Head of caudate nucleus (tissue), 42 donors: ENCODE measurements around the gene MITD1.
"Not testable (repeated sequence)": the region's sequence is repeated elsewhere in the genome, so short reads cannot be mapped to it uniquely, and the experiment has no call there.

Experiments used
- DNase-seq, 42 donors: peaks; one replicate each; pipeline versions ENCODE4 v3.0.0 to v3.0.0-alpha.2; 2020 to 2021; ENCODE audit warnings: mixed read lengths in 7 of 42
- intact Hi-C: fragments of 100-400 bp; cut with DNase I; formaldehyde crosslinking; loops from one replicate; pipeline ENCODE4 v1.15.0; 2022

MITD1 gene

DNA sequence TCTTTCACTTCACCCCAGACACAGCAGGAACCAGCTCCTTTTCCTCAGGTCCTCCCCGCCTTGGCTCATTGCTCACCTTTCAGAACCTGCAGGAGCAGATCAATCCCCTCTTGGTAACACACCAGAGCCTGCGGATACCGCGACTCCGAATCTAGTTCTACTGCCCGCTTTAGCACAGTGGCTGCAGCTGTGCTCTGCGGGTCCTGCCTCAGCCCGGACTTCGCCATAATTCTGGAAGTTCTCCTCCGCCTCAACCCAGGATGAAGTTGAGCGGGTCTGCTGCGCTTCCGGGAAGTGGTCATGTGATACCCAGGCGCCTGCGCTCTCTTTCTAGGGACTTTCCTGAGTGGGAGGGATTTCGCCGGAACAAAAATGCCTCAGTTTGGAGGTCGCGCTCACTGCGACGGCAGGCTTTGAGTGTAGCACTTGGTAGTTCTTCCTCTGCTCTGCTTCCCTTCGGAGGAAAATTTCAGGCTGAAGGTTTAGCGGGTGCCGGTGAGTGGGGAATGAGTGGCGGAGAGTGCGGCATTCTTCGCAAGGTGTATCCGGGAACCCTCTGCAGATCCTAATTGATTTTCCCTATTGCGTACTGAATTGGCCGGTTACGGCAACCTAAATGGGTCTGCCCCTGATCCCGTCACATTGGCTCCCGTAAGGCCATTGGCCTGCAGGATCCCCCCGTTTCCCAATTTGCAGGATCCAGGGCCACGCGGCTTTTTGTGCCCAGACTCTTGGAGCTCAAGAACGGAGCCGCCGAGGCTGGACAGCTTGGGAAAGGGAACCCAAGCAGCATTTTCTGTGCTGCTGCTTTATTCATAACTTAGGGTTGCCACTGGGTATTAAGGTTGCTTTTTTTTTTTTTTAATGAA is at the start of gene MITD1, which contains the start of gene MRPL30:
Gene MITD1 (minus strand): TSS at position 304 of the 869 bp plus-strand sequence. CDS start 77 bp downstream, at position 227.
Gene MRPL30 (plus strand): TSS at position 430 of the 869 bp plus-strand sequence. CDS start 5,020 bp downstream, outside the sequence.
- DNase-seq = peak; percentile 87 to 98 (median 95)
- intact Hi-C loops = loop anchor here (2.0 to 5.0 kb wide), 2 partner anchors 39 to 156 kb away; partner anchors contain the start of genes C2orf15, EIF5B and TXNDC9

GRCh38 chr2:99217929-99218501 is 37.2 kb upstream of the MITD1 start:
- DNase-seq = no peak

DNA sequence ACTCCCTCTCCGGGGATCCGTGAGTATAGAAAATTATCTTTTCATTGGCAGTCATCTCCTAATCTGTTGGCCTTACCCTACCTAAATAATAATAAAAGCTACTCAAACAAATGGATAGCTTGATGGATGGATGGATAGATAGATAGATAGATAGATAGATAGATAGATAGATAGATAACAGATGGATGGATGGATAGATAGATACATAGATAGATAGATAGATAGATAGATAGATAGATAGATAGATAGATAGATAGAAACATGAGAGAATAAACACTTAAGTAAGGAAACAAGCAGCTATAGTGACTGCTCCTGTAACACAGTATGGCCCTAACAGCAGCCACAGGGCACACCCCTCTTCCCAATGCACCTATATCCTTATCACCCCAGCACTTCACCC is 35.2 kb upstream of the MITD1 start:
- no peak for DNase-seq
- intact Hi-C loops = no loop called here

More at GRCh38 chr2:99217929-99218501, 37.2 kb upstream of the MITD1 start:
- intact Hi-C loops = no loop called here

GRCh38 chr2:99205491-99205890 is 24.6 kb upstream of the MITD1 start:
- DNase-seq = no peak
- intact Hi-C loops = no loop called here

DNA sequence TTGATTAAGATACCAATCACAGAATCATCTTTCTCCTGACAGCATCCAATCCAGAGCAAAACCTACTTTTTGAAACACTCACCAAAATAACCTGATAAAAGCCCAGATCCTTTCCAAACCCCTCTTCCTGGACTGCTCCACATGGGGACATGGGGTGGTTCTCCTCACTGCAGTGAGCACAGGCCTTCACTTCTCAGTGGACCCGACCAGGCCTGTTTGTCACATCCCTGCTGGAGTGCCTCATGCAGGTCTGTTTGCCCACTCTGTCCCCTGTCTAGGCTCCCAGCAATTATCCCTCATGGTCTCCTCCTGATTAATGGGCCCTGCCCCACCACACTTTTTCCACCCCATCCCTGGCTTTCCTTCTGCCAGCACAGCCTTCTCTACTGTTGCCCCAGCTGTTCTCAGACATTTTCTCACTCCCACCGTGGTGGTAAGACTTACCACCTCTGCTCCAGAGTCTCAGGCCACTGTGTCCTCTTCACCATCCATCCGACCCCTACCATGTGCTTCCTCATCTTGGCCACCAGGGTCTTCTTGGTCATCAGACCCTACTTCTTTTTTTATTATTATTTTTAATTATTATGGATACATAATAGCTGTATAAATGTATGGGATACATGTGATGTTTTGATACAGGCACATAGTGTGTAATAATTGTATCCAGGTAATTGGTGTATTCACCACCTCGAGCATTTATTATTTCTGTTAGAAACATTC is 21.3 kb upstream of the MITD1 start:
- DNase-seq = no peak
- intact Hi-C loops = no loop called here

- intact Hi-C loops = no loop called here
- no peak for DNase-seq
Measured at GRCh38 chr2:99200076-99200800, 19.4 kb upstream of the MITD1 start.

- DNase-seq = no peak
- intact Hi-C loops = no loop called here
Measured at GRCh38 chr2:99198103-99198841, 17.4 kb upstream of the MITD1 start.

- intact Hi-C loops, DNase-seq: not testable (repeated sequence)
Measured at GRCh38 chr2:99192364-99192763, 11.5 kb upstream of the MITD1 start.

DNA sequence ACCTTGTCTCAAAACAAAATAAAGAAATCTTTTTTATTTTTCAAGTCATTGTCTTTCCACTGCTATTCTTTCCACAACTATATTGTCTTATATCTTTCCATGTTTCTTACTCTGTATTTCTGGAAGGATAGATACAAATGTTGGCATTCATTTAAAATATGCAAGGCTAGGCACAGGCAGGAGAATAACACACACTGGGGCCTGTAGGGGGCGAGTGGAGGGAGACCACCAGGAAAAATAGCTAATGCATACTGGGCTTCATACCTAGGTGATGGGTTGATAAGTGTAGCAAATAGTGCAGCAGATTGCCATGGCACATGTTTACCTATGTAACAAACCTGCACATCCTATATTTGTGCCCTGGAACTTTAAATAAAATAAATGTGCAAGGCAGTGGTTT is 9.7 kb upstream of the MITD1 start:
- intact Hi-C loops = no loop called here
- no peak for DNase-seq

GRCh38 chr2:99188357-99188756 is 7.5 kb upstream of the MITD1 start:
- intact Hi-C loops = no loop called here
- DNase-seq = no peak

- intact Hi-C loops = no loop called here
- no peak for DNase-seq
Measured at GRCh38 chr2:99187011-99187410, 6.2 kb upstream of the MITD1 start.

DNA sequence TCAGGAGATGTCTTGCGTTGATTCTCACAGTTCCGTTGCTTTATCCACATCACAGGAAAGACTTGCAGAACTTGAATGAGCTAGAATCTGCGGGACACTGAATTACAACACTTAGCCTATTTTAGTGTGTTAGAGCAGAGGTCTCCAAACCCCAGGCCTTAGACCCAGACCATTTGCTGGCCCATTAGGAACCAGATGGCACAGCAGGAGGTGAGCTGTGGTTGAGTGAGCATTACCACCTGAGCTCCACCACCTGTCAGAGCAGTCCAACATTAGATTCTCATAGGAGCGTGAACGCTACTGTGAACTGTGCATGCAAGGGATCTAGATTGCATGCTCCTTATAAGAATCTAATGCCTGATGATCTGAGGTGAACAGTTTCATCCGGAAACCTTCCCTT is 4.0 kb upstream of the MITD1 start:
- DNase-seq = no peak
- intact Hi-C loops = loop anchor here (5.0 kb wide), 1 partner anchor 43 kb away; the partner anchor contains the start of gene C2orf15

DNA sequence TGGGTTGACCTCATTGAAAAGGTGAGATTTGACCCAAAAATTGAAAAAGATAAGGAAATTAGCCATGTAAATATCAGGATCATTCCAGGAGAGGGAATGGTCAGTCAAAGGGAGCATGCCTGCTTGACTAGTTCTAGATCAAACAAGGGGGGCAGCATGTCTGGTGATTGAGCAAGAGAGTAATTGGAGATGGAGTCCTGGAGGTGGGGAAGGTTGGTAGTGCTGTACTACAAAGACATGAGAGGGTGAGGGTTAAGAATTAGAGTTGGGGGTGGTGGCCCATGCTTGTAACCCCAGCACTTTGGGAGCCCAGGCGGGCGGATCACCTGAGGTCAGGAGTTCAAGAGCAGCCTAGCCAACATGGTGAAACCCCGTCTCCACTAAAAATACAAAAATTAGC is 2.2 kb upstream of the MITD1 start:
- intact Hi-C loops = loop anchor here (5.0 kb wide), 1 partner anchor 41 kb away; the partner anchor contains the start of gene C2orf15

DNA sequence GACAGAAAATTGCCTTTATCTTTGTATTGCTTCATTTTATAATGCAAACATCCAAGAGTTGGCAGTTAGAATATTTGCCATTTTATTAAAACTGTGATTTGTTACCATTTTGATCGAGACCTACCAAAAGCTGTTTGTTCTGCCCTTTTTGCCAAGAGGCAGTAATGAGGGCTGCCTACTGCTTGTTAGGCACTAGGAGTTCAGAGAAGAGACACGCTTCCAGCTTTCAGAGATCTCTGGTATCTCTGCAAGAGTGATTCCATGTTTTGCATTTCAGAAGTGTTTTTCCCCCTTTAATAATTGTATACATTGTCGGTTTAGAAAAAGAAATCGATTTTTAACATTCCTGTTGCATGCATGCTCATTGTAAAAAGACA is 754 bp upstream of the MITD1 start:
- DNase-seq = no peak
- intact Hi-C loops = loop anchor here (2.0 to 5.0 kb wide), 2 partner anchors 39 to 155 kb away; partner anchors contain the start of genes C2orf15, EIF5B and TXNDC9

More for the DNA sequence above, 2.2 kb upstream of the MITD1 start:
- DNase-seq = no peak

DNA sequence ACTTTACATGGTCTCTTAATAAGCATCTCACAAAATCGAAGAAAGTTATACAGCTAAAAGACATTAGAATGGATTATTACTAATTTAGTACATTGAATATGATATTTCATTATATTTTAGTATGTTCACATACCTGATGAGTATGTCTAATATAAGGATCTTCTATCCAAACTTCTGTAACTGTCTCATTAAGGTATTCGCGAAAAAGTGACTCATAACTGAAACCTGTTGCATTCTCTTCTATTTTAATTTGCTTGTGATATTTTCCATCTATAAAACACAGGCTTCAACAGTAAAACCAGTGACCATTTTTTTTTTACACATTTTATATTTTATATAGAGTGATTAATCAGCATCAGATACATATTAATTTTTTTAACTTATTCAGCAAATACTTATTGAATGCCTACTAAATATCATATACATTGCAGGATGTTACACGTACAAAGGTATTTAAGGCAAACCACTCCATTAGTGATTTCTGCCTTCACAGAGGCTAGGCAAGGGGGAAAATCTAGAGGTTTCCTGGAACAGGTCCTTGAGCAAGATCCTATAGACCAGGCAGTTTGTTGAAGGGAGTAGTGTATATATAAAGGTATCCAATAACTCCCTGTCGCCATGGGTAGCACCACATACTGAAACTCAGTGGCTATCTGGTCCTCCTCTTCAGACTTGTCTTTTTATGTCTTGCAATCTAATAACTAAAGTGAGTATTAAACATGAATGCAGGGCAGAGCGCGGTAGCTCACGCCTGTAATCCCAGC is 9.3 kb downstream of the MITD1 start:
- intact Hi-C loops = no loop called here
- DNase-seq = no peak

DNA sequence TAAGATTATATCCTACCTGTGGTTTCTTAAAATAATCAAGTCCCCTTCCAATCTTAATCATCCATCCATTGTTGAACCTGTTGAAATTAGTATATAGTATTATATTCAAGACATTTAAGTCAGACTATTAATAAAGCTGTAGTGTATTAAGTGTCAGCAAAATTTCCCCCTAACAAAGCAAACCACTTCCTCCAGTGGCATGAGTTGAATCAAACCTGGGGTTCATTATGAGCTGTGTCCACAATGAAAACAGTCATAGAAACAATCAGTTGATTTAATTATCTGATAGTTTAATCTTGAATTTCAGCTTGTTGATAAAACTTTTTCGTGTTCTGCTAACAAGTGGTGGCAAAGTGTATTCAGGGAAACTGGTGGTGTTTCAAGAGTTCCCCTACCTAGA is 11.3 kb downstream of the MITD1 start:
- intact Hi-C loops = no loop called here
- no peak for DNase-seq

DNA sequence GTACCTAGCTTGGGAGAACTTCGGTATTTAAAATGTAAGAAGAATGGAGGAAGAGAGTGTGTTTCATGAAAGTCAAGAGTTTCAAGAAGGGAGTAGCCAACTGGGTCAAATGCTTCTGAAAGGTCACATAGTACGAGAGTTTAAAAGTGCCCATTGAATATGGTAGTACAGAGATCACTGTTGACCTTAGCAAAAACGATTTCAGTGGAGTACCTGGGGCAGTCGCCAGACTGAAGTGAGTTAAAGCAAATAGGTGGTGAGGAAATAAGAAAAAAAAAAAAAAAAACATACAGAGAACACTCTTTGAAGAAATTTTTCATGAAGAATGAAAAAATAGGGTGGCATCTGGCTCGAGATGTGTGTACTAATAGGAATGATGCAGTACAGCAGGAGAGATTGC is 14.6 kb downstream of the MITD1 start:
- DNase-seq = no peak
- intact Hi-C loops = no loop called here
